Liver (tissue), 9 donors: ENCODE results near the gene CXCL6. TPM values are rescaled to one million over a fixed set of nuclear protein-coding genes. Genes with fewer than 3 reads are reported as not detected.

Experiments
- DNase-seq: peaks from one replicate; pipeline ENCODE4 v3.0.0-alpha.2; 2017; ENCODE audit warnings: low spot score
- H3K27ac ChIP-seq, 2 donors: one replicate each; pipeline ENCODE4 v1.7.0; 2013; ENCODE audit warnings: inconsistent platforms in 2 of 2, low read length in 2 of 2, control low read depth in 1 of 2, low read depth in 1 of 2, mild to moderate bottlenecking in 1 of 2
- H3K27me3 ChIP-seq, 4 donors: one replicate each; pipeline versions ENCODE4 v1.6.1 to v1.7.0; 2013; ENCODE audit warnings: low read length in 3 of 4, inconsistent platforms in 1 of 4, mild to moderate bottlenecking in 1 of 4, moderate library complexity in 1 of 4; ENCODE audit not compliant: control insufficient read depth in 4 of 4, insufficient read depth in 4 of 4
- H3K36me3 ChIP-seq, 4 donors: one replicate each; pipeline versions ENCODE4 v1.6.1 to v1.7.0; 2013; ENCODE audit warnings: low read length in 3 of 4, mild to moderate bottlenecking in 3 of 4, low read depth in 1 of 4, moderate library complexity in 1 of 4; ENCODE audit not compliant: control insufficient read depth in 4 of 4, insufficient read depth in 3 of 4
- H3K4me1 ChIP-seq, 4 donors: one replicate each; pipeline versions ENCODE4 v1.6.1 to v1.7.0; 2013; ENCODE audit warnings: low read length in 3 of 4, mild to moderate bottlenecking in 3 of 4, moderate library complexity in 1 of 4; ENCODE audit not compliant: control insufficient read depth in 4 of 4, insufficient read depth in 4 of 4
- H3K4me3 ChIP-seq, 3 donors: one replicate each; pipeline versions ENCODE4 v1.6.1 to v1.7.0; 2013; ENCODE audit warnings: low read length in 3 of 3, control low read depth in 1 of 3, low read depth in 1 of 3, mild to moderate bottlenecking in 1 of 3
- H3K9ac ChIP-seq, 2 donors: one replicate each; pipeline ENCODE4 v1.7.0; 2013; ENCODE audit warnings: low read length in 2 of 2, mild to moderate bottlenecking in 2 of 2, moderate library complexity in 2 of 2, control low read depth in 1 of 2, low read depth in 1 of 2
- H3K9me3 ChIP-seq, 4 donors: one replicate each; pipeline versions ENCODE4 v1.6.1 to v1.7.0; 2013; ENCODE audit warnings: low read length in 3 of 4; ENCODE audit not compliant: control insufficient read depth in 4 of 4
- ATF3 ChIP-seq: IDR thresholded peaks from 2 replicates; pipeline ENCODE4 v1.6.1; 2016; ENCODE audit warnings: antibody characterized with exemption
- GABPA ChIP-seq, 2 donors: IDR thresholded peaks in 1 of 2; conservative IDR thresholded peaks in 1 of 2; 2 replicates each; pipeline ENCODE4 v1.6.1; 2016; ENCODE audit warnings: antibody characterized with exemption in 2 of 2, mild to moderate bottlenecking in 1 of 2, moderate library complexity in 1 of 2
- HNF4A ChIP-seq, 2 donors: conservative IDR thresholded peaks; 2 replicates each; pipeline ENCODE4 v1.6.1; 2016; ENCODE audit warnings: antibody characterized with exemption in 2 of 2, mild to moderate bottlenecking in 2 of 2
- HNF4G ChIP-seq: IDR thresholded peaks from 2 replicates; pipeline ENCODE4 v1.6.1; 2016; ENCODE audit warnings: antibody characterized with exemption
- JUND ChIP-seq, 2 donors: IDR thresholded peaks; 2 replicates each; pipeline ENCODE4 v1.6.1; 2016; ENCODE audit warnings: antibody characterized with exemption in 2 of 2
- NR2F2 ChIP-seq: IDR thresholded peaks from 2 replicates; pipeline ENCODE4 v1.6.1; 2016; ENCODE audit warnings: antibody characterized with exemption
- RAD21 ChIP-seq, 2 donors: IDR thresholded peaks; 2 replicates each; pipeline ENCODE4 v1.6.1; 2016; ENCODE audit warnings: antibody characterized with exemption in 2 of 2, mild to moderate bottlenecking in 2 of 2
- REST ChIP-seq: IDR thresholded peaks from 2 replicates; pipeline ENCODE4 v1.6.1; 2016; ENCODE audit warnings: antibody characterized with exemption, mild to moderate bottlenecking
- TAF1 ChIP-seq: conservative IDR thresholded peaks from 2 replicates; pipeline ENCODE4 v1.6.1; 2016; ENCODE audit warnings: antibody characterized with exemption, mild to moderate bottlenecking
- ZBTB33 ChIP-seq: IDR thresholded peaks from 2 replicates; pipeline ENCODE4 v1.6.1; 2016; ENCODE audit warnings: antibody characterized with exemption
- WGBS: extraction: QIAGEN DNeasy Blood & Tissue Kit; methylation state at CpG from one replicate; pipeline ENCODE4 v1.1.7; 2013; 5-methylcytosine and 5-hydroxymethylcytosine counted together
- polyA plus RNA-seq, 2 donors: library from polyadenylated mRNA; stranded (reverse) in 1 of 2; unstranded in 1 of 2; fragments of 200-250 nt in 1 of 2; fragments of >200 nt in 1 of 2; fragmentation: Nextera tagmentation in 1 of 2; extraction: Ambion mirVana in 1 of 2; gene quantifications; one replicate each; pipeline versions ENCODE4 v1.2.1 to v1.2.3, GENCODE V29; 2013 to 2015
- total RNA-seq, 2 donors: library from RNA; depleted of rRNA; stranded (reverse); fragments of >200 nt; gene quantifications; one replicate each; pipeline ENCODE4 v1.2.3, GENCODE V29; 2014
- donor health status: healthy.
- donor health status: healthy.
- donor health status: healthy.
- donor health status: healthy.
- donor health status: healthy.

The CXCL6 gene
- total and polyA plus RNA-seq, 4 donors = 0.19 to 5.5 (median 3.2) TPM

- no peak for TF ChIP-seq HNF4A (conservative IDR thresholded peaks at IDR 0.05)
- TF ChIP-seq NR2F2 = no peak
- TF ChIP-seq ZBTB33 = no peak
- no peak for TF ChIP-seq GABPA (IDR thresholded peaks at IDR 0.05 in 1 of 2, conservative IDR thresholded peaks at IDR 0.05 in 1 of 2)
- no peak for TF ChIP-seq HNF4G
- no peak for TF ChIP-seq JUND (IDR thresholded peaks at IDR 0.05)
- no peak for TF ChIP-seq TAF1
Measured at GRCh38 chr4:73828956-73829355, 7.5 kb upstream of the CXCL6 start (continued).

GRCh38 chr4:73831569-73831968 is 4.9 kb upstream of the CXCL6 start:
- WGBS = 81% methylated on average over 2 of the region's 2 CpGs
- no peaks in the 10 kb centered on the region for H3K27me3 ChIP-seq
- TF ChIP-seq ZBTB33 = no peak
- H3K4me3 ChIP-seq = no peak overlapping the region
- H3K27ac ChIP-seq = no peak overlapping the region
- no peak overlapping the region for H3K9ac ChIP-seq
- no peak for DNase-seq
- H3K36me3 ChIP-seq = no peaks in the 10 kb centered on the region
- H3K4me1 ChIP-seq = peaks cover 0 to 3% (median under 1%) of the 10 kb centered on the region in 4 donors
- H3K9me3 ChIP-seq = no peaks in the 10 kb centered on the region

- no peak for DNase-seq
- no peak overlapping the region for H3K4me3 ChIP-seq
- peaks cover 0 to 6% (median 3%) of the 10 kb centered on the region in 4 donors for H3K4me1 ChIP-seq
- 30% methylated on average over 1 of the region's 1 CpG for WGBS
- H3K9ac ChIP-seq = no peak overlapping the region
- TF ChIP-seq ATF3 (no peak), REST (no peak), HNF4A (conservative IDR thresholded peaks at IDR 0.05) (peak in 1 of 2 donors; percentile 59), RAD21 (IDR thresholded peaks at IDR 0.05) (no peak), JUND (IDR thresholded peaks at IDR 0.05) (no peak)
- no peaks in the 10 kb centered on the region for H3K36me3 ChIP-seq
- peaks cover 0 to 2% (median 0%) of the 10 kb centered on the region in 4 donors for H3K27me3 ChIP-seq
- no peak overlapping the region for H3K27ac ChIP-seq
- no peaks in the 10 kb centered on the region for H3K9me3 ChIP-seq
Measured at GRCh38 chr4:73832651-73833237, 3.7 kb upstream of the CXCL6 start.
